ENCODE results near the gene COL13A1.
A peak's percentile ranks its signal among the peaks of the same experiment; 100 is the strongest.

The COL13A1 gene

GRCh38 chr10:69958556-69958902 is 156.8 kb downstream of the COL13A1 start:
- no peak for DNase-seq (ENCODE audit: low read depth)

GRCh38 chr10:69959911-69960310 is 158.2 kb downstream of the COL13A1 start:
- DNase-seq (ENCODE audit: low read depth): no peak
- H3K4me3 ChIP-seq (ENCODE audit: low read depth, low read length): no peak overlapping the region
- TF ChIP-seq CTCF (IDR thresholded peaks at IDR 0.05; ENCODE audit: low read depth, low read length, missing control alignments): no peak

More at GRCh38 chr10:69958556-69958902, 156.8 kb downstream of the COL13A1 start:
- TF ChIP-seq CTCF (IDR thresholded peaks at IDR 0.05; ENCODE audit: low read depth, low read length, missing control alignments): no peak
- H3K4me3 ChIP-seq (ENCODE audit: low read depth, low read length): no peak overlapping the region

GRCh38 chr10:69960606-69960987 is 158.9 kb downstream of the COL13A1 start:
- no peak overlapping the region for H3K4me3 ChIP-seq (ENCODE audit: low read depth, low read length)
- TF ChIP-seq CTCF (IDR thresholded peaks at IDR 0.05; ENCODE audit: low read depth, low read length, missing control alignments): no peak
- DNase-seq (ENCODE audit: low read depth): no peak

- peak; percentile 46 for TF ChIP-seq CTCF (IDR thresholded peaks at IDR 0.05; ENCODE audit: low read depth, low read length, missing control alignments)
- no peak overlapping the region for H3K4me3 ChIP-seq (ENCODE audit: low read depth, low read length)
- no peak for DNase-seq (ENCODE audit: low read depth)
Observed at GRCh38 chr10:69960988-69961880, 159.5 kb downstream of the COL13A1 start.

GRCh38 chr10:69961881-69962745 is 160.4 kb downstream of the COL13A1 start:
- DNase-seq (ENCODE audit: low read depth): no peak
- TF ChIP-seq CTCF (IDR thresholded peaks at IDR 0.05; ENCODE audit: low read depth, low read length, missing control alignments): no peak
- no peak overlapping the region for H3K4me3 ChIP-seq (ENCODE audit: low read depth, low read length)

- DNase-seq (ENCODE audit: low read depth): no peak
- no peak for TF ChIP-seq CTCF (IDR thresholded peaks at IDR 0.05; ENCODE audit: low read depth, low read length, missing control alignments)
- no peak overlapping the region for H3K4me3 ChIP-seq (ENCODE audit: low read depth, low read length)
Observed at GRCh38 chr10:69962746-69963135, 161.0 kb downstream of the COL13A1 start.

Data from GM12864 (cell line).